A172 (cell line): Measurements from ENCODE around the gene TUBG2. TPM values are rescaled to one million over a fixed set of nuclear protein-coding genes. Genes with fewer than 3 reads are reported as not detected.
A peak's percentile ranks its signal among the peaks of the same experiment; 100 is the strongest.
"Not testable (repeated sequence)": the region's sequence is repeated elsewhere in the genome, so short reads cannot be mapped to it uniquely, and the experiment has no call there.

Source experiments
- DNase-seq: peaks from one replicate; pipeline ENCODE4 v3.0.0-alpha.2; 2015; ENCODE audit warnings: low spot score
- total RNA-seq: library from RNA; depleted of rRNA; stranded (reverse); fragments of >200 nt; shearing (Covaris generic); gene quantifications from 2 replicates; pipeline ENCODE4 v1.2.3, GENCODE V29; 2014

The TUBG2 gene
- total RNA-seq, 1 experiment from 2014 or later = 21.8 TPM

DNA sequence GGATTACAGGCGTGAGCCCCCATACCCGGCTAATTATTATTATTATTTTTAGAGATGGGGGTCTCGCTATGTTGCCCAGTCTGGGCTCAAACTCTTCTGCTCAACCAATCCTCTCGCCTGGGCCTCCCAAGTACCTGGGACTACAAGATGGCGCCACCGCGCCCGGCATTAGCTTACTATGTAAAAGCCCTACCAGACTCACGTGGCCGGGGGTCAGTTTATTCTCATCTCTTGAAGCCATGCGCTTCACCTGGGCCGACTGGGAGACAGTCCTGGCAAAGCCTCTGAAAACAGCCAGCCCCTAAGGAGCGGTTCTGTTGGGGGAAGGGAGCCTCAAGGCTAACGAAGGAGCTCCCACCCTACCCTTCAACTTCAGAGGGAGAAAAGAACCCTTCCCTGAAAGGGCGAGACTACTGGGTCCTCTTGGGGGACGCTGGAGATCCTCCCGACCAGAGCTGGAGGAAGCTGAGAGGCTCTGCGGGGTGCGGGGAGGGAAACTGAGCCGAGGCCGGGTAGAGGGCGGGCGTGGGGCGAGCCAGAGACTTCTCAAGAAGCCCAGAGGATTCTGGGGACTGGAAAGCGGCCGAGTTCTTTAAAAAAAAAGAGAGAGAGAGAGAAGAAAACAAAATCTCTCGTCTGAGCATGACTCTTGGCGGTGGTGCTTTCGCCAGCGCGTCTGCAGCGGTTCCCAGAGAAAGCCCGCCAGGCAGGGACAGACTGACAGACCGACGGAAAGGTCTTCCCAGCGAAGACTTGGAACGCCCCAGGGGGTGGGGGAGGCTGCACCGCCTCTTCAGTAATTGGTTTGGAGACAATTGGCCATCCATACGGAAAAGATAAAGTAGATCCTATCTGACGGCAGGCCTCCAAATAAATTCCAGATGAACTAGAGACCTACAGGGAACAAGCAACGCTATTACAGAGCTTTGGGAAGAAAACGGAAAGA, 5.6 kb upstream of the TUBG2 start:
- no peak for DNase-seq

DNA sequence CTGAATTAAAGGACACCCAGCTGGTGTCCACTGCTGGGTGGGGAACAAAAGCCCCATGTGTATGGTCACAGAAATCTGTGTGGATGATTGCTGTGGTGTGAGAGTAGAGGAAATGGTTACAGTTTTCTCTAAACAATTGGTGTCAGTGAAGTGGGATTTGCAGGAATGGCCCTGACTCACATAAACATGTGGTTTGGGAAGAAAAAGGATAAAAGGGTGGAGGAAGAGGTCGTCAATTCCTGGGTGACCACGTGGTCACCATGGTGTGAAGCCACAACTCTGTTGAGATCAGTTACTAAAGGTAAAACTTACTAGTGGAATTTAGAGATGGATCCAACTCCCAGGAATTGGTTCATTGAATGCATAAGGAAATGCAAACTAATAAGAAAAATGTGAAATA, 3.6 kb upstream of the TUBG2 start:
- DNase-seq = peak; percentile 70

GRCh38 chr17:42657824-42658588, 1.1 kb upstream of the TUBG2 start:
- no peak for DNase-seq

GRCh38 chr17:42659932-42660274, 819 bp downstream of the TUBG2 start:
- DNase-seq = not testable (repeated sequence)

DNA sequence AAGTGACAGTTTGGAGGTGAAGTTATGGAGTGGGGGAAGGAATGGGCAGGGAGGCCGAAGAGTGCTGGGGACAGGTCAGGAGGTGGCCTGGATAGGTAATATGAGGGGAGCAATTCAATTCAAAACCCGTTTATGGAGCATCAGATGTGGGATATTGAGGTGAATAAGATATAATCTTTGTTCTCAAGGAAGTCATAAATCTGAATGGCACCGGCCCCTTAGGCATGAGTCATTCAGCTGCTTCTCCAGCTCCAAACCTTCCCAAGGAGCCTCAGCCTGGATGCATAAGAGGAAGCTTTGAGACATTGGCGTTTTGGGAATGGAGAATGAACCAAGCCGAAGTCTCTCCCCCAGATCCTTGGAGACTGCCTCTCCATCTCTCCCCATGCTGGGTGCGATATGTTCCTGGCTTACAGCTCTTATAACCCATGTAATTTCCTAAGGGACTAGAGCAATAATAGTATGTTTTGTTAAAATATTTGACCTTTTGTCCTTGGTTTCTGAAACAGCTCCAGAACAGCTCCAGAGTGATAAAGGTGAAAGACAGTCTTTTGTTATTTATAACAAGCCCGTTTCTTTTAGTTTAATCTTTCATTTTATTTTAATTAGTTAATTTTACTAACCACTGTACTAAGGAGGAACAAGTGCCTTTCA, 1.7 kb downstream of the TUBG2 start:
- DNase-seq = peak; percentile 97

GRCh38 chr17:42665581-42666001, 6.5 kb downstream of the TUBG2 start:
- no peak for DNase-seq

GRCh38 chr17:42666126-42666525, 7.0 kb downstream of the TUBG2 start:
- DNase-seq = not testable (repeated sequence)

DNA sequence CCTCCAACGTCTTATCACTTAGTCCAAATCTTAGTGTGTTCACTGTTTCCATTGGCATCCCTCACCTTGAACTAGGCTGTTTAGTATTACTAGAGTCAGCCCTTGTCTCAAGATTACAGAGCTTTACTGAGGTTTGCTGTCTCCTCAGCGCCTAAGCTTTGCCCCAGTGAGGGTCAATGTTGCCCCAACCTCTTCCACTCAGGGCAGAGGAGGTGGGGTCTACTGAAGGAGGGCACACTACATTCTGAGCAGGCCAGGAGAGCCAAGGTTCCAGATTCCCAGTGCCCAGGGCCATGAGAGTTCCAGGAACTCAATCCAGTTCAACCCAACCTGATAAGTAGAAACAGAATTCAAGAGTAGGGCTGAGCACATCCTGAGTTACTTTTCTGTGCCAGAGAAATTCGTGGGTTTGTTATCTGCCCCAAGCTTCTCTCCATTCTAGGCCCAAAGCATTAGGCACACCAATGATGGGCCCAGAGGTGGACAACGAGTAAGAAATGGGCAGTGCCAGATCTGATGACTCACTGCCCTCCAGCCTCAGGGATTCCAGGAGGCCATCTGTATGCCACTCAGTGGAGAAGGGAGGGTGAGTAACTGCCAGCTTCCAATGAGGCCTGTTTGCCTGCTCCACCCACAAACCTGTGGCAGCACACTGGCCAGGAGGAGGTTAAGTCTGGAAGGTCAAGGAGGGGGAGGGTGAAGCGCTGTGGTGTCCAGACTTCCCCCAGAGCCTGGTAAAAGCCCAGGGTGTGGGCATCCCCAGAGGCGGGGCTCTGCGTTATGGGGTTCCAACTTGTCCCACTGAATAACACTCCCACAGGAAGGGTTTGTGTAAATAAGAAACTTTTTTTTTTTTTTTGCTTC, 8.2 kb downstream of the TUBG2 start:
- DNase-seq = peak; percentile 99

DNA sequence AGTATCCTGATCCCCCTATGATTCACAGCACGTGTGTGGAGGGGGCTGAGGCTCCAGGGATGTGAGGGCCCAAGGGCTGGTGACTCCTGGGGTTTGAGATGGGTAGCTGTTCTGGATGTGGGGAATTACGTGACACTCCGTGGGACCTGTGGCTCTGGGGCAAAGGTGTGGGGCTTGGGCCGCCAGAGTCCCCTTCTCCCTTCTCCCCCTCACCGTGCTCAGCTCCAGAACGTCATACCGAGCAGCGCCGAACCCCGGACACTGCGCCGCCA, 10.6 kb downstream of the TUBG2 start:
- DNase-seq = no peak

DNA sequence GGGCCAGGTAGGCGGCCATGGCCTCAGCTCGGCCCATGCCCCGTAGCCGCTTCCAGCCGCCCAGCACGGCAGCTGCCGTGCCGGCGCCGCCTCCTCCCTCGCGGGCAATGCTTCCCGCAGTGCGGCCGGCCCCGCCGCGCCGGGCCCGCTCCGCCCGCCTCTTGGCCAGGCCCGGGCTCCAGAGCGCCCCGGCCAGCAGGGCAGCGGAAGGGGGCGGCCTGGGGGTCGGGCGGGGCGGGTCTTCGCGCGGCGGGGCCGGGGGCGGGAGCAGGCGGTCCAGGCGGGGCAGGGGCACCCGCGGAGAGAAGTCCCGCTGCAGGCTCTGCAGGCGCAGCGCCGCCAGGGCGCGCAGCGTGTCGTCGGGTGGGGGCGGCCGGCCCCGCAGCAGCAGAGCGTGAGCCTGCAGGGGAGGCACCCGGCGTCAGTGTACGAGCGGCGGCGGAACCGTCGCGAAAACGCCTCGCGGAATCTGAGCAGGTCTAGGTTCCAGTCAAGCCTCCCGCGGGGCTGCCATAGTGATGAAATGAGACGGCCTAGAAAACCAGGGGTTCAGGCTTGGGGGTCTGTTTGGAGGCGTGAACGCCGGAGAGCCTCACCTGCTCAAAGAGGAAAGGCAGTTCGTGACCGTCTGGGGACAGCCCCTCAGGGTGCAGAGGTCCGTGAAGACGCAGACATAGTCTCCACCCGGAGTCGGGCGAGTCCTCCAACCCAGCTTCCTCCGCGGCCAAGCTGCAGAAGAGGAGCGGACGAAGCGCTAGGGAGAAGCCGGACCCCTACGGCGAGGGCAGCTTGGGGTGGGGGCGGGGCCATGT, 11.1 kb downstream of the TUBG2 start:
- DNase-seq = no peak

- no peak for DNase-seq
Observed at GRCh38 chr17:42670789-42671657, 11.9 kb downstream of the TUBG2 start.

GRCh38 chr17:42672038-42672437, 13.0 kb downstream of the TUBG2 start:
- no peak for DNase-seq

DNA sequence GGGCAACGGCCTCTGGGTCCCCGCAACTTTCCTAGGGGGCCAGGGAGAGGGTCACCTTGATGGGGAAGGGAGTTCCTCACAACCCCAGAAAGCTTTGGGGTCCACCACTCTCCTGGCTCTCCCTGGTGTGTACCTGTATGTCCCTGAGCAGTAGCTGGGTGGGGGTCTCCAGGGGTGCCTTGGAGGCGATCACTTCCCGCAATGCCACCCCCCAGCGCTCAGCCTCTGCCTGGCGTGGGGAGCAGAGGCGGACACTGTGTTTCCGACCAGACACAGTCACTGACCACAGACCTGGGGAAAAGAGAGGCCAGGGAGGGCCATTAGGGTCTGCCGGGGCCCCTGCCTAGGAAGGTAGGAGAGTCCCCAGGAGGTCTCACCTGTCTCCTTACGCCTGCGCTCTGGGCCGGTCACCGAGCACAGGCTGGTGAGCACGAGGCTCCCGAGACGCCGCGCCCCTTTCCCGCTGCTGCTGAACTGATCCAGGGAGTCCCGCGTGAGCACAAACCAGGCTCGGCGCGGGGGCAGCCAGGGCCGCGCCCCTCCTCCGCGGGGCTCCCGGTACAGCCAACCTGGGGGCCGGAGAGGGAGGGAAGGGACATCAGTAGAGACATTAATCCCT, 14.3 kb downstream of the TUBG2 start:
- no peak for DNase-seq

DNA sequence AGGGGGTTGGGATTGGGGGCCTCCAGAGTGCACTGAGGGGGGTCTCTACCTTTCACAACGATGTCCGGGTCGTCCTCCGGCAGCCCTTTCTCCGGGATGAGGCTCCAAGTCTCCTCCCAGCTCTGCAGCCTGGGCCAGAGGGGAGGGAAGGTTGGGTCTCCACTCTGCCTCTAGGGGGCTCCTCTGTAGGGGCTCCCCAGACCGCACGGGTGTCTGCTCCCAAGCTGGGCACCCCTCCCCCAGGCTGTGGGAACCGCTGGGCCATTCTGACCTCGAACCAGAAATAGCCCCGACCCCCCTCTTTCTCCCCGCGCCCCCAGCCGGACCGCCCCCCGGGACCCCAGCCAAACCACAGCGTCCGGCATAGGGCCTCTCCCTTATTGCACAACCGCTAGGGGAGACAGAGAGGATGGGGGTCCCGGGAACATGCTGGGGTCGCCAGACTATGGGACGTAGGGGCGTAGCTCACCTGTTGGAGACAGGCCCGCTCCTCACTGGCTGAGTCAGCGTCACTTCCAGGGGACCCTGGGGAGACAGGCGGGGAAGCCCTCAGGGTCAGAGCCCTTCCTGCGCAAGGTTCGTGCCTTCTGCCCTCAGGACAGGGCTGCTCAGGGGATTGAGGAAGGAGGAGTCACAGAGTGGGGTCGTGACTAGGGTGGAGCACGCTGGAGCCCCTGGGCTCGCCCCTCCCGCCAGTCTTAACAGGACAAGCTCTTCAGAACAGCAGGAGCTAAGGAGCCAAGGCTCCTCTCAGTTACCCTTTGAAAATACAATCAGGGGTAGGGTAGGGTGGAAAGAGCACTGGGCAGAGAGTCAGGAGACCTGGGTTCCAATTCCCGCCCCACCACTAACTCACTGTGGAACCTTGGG, 15.0 kb downstream of the TUBG2 start:
- DNase-seq = peak; percentile 59

DNA sequence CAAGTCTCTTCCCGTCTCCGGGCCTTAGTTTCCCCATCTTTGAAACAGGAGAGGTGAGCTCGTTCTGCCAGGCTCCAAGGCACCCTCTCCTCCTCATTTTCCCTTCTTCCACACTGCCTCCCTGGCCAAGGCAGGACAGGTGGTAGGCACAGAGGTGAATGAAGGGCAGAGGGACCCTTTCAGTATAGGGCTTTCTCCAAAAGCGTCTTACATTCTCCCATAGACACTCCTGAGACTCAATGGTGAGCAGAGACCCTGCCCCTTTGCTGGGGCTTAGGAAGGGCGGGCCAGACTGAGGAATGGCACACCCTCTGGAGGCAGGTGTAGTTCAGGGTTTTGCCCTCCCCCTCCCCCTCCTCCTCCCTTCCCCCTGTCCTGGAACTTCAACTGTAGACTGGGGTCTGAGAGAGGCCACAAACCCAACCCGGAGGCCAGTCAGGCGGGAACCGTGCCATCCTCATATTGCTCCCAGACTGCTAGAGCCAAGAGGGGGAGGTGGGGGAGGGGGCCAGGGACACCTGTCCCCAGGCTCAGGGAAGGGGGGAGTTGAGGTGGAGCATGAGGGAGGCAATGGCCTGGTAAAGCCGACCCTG, 15.8 kb downstream of the TUBG2 start:
- DNase-seq = no peak

- no peak for DNase-seq
Observed at GRCh38 chr17:42675348-42675964, 16.4 kb downstream of the TUBG2 start.

DNA sequence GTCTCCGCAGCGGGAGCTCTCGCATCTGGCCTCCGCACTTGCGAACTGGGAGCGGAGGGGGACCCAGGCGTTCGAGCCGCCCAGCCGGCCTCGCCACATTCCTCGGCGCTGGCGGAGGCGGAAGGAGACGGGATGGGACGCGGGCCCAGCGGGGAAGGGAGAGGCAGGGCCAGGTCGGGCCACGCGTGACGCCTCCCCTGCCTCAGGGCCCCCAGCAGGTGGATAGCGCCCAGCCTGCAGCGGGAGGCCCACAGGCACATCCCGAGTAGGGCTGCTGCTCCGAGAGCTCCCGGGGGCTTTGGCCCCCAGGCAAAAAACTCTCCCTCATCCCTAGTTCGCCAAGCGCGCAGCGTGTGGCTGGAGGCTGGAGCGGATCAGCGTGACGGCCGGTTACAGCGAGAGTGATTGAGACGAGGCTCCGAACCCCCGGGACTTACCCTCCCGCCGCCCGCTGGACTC, 16.9 kb downstream of the TUBG2 start:
- DNase-seq = no peak
